GF-D8 (cell line): Measurements from ENCODE around the gene MARCHF6.
"Not testable (repeated sequence)": the region's sequence is repeated elsewhere in the genome, so short reads cannot be mapped to it uniquely, and the experiment has no call there.

Experiments
- DNase-seq: peaks from one replicate; lab custom pipeline; 2025; lab: John Stamatoyannopoulos, UW

MARCHF6 gene

GRCh38 chr5:10351919-10352318 lies 1.6 kb upstream of the MARCHF6 start:
- no peak for DNase-seq

GRCh38 chr5:10352430-10353240 lies 860 bp upstream of the MARCHF6 start:
- peak; percentile 91 for DNase-seq

GRCh38 chr5:10354048-10354872 lies 765 bp downstream of the MARCHF6 start:
- DNase-seq: no peak

GRCh38 chr5:10355071-10355889 lies 1.8 kb downstream of the MARCHF6 start:
- peak; percentile 14 for DNase-seq

GRCh38 chr5:10358999-10359398 lies 5.5 kb downstream of the MARCHF6 start:
- DNase-seq: no peak

- DNase-seq: peak; percentile 17
Measured at GRCh38 chr5:10360686-10361085, 7.2 kb downstream of the MARCHF6 start.

GRCh38 chr5:10363519-10364185 lies 10.2 kb downstream of the MARCHF6 start:
- no peak for DNase-seq

GRCh38 chr5:10364186-10364689 lies 10.7 kb downstream of the MARCHF6 start:
- no peak for DNase-seq

- DNase-seq: no peak
Measured at GRCh38 chr5:10365782-10366181, 12.3 kb downstream of the MARCHF6 start.

GRCh38 chr5:10366310-10367272 lies 13.1 kb downstream of the MARCHF6 start:
- DNase-seq: no peak

GRCh38 chr5:10367579-10367978 lies 14.1 kb downstream of the MARCHF6 start:
- DNase-seq: no peak

GRCh38 chr5:10370931-10371330 lies 17.4 kb downstream of the MARCHF6 start:
- DNase-seq: no peak

GRCh38 chr5:10371369-10371768 lies 17.9 kb downstream of the MARCHF6 start:
- DNase-seq: not testable (repeated sequence)

- DNase-seq: no peak
Measured at GRCh38 chr5:10372726-10373709, 19.5 kb downstream of the MARCHF6 start.

GRCh38 chr5:10374046-10375022 lies 20.8 kb downstream of the MARCHF6 start:
- no peak for DNase-seq

GRCh38 chr5:10375146-10375545 lies 21.7 kb downstream of the MARCHF6 start:
- DNase-seq: not testable (repeated sequence)

- DNase-seq: no peak
Measured at GRCh38 chr5:10376544-10376943, 23.0 kb downstream of the MARCHF6 start.

- no peak for DNase-seq
Measured at GRCh38 chr5:10377081-10377480, 23.6 kb downstream of the MARCHF6 start.
